Retinal pigment epithelial cell (primary cell): ENCODE results near the gene AFG3L2.

Source experiments
- DNase-seq: peaks from one replicate; pipeline ENCODE4 v3.0.0-alpha.2; 2010; ENCODE audit warnings: low read depth
- H3K4me3 ChIP-seq: 2 replicates; pipeline ENCODE4 v1.5.1; 2011; ENCODE audit warnings: mild to moderate bottlenecking, low read length, control low read depth, moderate library complexity
- TF ChIP-seq, protein P1 (sequence below): conservative IDR thresholded peaks from 2 replicates; pipeline ENCODE4 v1.5.1; 2011; ENCODE audit warnings: low read depth, low read length, control low read depth, inconsistent platforms

AFG3L2 gene

GRCh38 chr18:12373116-12373770 lies 3.8 kb downstream of the AFG3L2 start:
- TF ChIP-seq, protein P1, sequence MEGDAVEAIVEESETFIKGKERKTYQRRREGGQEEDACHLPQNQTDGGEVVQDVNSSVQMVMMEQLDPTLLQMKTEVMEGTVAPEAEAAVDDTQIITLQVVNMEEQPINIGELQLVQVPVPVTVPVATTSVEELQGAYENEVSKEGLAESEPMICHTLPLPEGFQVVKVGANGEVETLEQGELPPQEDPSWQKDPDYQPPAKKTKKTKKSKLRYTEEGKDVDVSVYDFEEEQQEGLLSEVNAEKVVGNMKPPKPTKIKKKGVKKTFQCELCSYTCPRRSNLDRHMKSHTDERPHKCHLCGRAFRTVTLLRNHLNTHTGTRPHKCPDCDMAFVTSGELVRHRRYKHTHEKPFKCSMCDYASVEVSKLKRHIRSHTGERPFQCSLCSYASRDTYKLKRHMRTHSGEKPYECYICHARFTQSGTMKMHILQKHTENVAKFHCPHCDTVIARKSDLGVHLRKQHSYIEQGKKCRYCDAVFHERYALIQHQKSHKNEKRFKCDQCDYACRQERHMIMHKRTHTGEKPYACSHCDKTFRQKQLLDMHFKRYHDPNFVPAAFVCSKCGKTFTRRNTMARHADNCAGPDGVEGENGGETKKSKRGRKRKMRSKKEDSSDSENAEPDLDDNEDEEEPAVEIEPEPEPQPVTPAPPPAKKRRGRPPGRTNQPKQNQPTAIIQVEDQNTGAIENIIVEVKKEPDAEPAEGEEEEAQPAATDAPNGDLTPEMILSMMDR: no peak
- no peak for DNase-seq
- H3K4me3 ChIP-seq: no peak overlapping the region

DNA sequence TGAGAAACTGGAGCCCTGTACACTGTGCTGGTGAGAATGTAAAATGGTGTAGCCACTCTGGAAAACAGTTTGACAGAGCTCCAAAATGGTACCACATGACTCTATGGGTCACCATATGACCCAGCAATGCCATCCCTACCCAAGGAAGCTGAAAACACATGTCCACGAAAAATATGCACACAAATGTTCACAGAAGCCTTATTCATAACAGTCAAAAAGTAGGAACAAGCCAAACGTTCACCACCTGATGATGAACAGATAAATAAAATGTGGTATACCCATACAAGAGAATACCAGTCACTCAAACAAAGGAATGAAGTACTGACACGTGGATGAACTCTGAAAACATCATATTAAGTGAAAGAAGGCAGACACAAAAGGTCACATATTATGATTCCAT lies 4.6 kb downstream of the AFG3L2 start:
- TF ChIP-seq, protein P1: no peak
- H3K4me3 ChIP-seq: no peak overlapping the region
- no peak for DNase-seq

GRCh38 chr18:12371590-12371989 lies 5.4 kb downstream of the AFG3L2 start:
- no peak overlapping the region for H3K4me3 ChIP-seq
- no peak for DNase-seq
- TF ChIP-seq, protein P1: no peak

GRCh38 chr18:12369211-12369610 lies 7.8 kb downstream of the AFG3L2 start:
- TF ChIP-seq, protein P1: no peak
- no peak overlapping the region for H3K4me3 ChIP-seq
- DNase-seq: no peak

- TF ChIP-seq, protein P1: no peak
- H3K4me3 ChIP-seq: no peak overlapping the region
Observed at GRCh38 chr18:12366784-12367183, 10.2 kb downstream of the AFG3L2 start.

GRCh38 chr18:12366379-12366778 lies 10.6 kb downstream of the AFG3L2 start:
- no peak overlapping the region for H3K4me3 ChIP-seq
- TF ChIP-seq, protein P1: no peak
- DNase-seq: no peak

More at GRCh38 chr18:12366784-12367183, 10.2 kb downstream of the AFG3L2 start:
- no peak for DNase-seq

GRCh38 chr18:12362473-12363174 lies 14.4 kb downstream of the AFG3L2 start:
- DNase-seq: peak; percentile 53
- TF ChIP-seq, protein P1: no peak
- H3K4me3 ChIP-seq: no peak overlapping the region
